ENCODE measurements around the gene UGP2. TPM values are rescaled to one million over a fixed set of nuclear protein-coding genes. Genes with fewer than 3 reads are reported as not detected.
"Not testable (repeated sequence)": the region's sequence is repeated elsewhere in the genome, so short reads cannot be mapped to it uniquely, and the experiment has no call there.

The UGP2 gene
- total RNA-seq, 1 donor from 2014 or later, result 314 TPM

DNA sequence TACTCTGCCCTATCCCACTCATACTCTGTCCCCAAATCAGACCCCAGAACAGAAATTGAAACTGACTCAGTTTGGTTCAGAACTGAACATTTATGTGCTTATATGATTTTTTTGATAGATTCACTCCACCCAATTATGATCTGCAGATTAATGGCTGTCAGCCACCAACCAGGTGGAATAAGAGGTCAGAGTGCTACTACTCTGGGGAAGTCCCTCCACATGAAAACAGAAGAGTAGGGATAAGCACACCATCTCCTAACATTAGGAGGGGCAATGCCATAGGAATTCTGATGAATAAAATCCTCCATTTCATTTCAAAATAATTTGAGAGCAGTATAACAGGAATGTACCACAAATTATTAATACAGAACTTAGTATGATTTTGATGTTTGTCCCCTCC lies 36.3 kb upstream of the UGP2 start:
- Mint-ChIP-seq H3K4me1 (ENCODE audit: low read depth, unreplicated experiment) (no peaks in the 10 kb centered on the region), H3K27ac (ENCODE audit: unreplicated experiment) (no peak overlapping the region), H3K9me3 (ENCODE audit: unreplicated experiment) (peaks cover 9% of the 10 kb centered on the region)

DNA sequence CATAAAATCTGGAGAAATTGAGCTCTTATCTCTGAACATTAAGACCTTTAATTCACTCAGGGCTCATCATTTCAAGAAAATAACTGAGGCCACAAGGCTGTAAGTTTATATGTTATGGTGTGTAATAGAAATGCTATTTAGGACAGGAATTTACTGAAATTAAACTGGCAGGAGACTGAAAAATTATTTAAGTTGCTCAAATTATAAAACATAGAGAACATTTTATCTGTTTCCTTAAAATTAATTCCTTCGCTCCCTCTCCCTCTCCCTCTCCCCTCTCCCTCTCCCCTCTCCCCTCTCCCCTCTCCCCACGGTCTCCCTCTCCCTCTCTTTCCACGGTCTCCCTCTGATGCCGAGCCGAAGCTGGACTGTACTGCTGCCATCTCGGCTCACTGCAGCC lies 33.7 kb upstream of the UGP2 start:
- not testable (repeated sequence) for H3K27me3 Mint-ChIP-seq (ENCODE audit: low read depth, unreplicated experiment); H3K4me3 ChIP-seq (ENCODE audit: insufficient read depth, low read depth, low read length); FAIRE-seq; H3K4me3 Mint-ChIP-seq (ENCODE audit: unreplicated experiment); H3K36me3 ChIP-seq (ENCODE audit: insufficient read depth, low read length); DNase-seq (ENCODE audit: low read depth); H3K9me3 ChIP-seq (ENCODE audit: insufficient read depth, low read depth, low read length); H3K9me3 Mint-ChIP-seq (ENCODE audit: unreplicated experiment); H4K20me1 ChIP-seq (ENCODE audit: insufficient read depth, low read length); H3K79me2 ChIP-seq (ENCODE audit: insufficient read depth, low read length); H3K27ac ChIP-seq (ENCODE audit: low read depth, low read length); H3K4me1 ChIP-seq (ENCODE audit: insufficient read depth, low read length); H3K4me1 Mint-ChIP-seq (ENCODE audit: low read depth, unreplicated experiment); H3K27ac Mint-ChIP-seq (ENCODE audit: unreplicated experiment); H3K9ac ChIP-seq (ENCODE audit: low read length); H3K4me2 ChIP-seq (ENCODE audit: low read length); H3K27me3 ChIP-seq (ENCODE audit: insufficient read depth, low read length); H2AFZ ChIP-seq (ENCODE audit: low read depth, low read length)
- peaks cover 14% of the 10 kb centered on the region for H3K36me3 Mint-ChIP-seq (ENCODE audit: low read depth, unreplicated experiment)

More for the DNA sequence above, 36.3 kb upstream of the UGP2 start:
- FAIRE-seq, result no peak
- Histone ChIP-seq H3K36me3 (ENCODE audit: insufficient read depth, low read length) (no peaks in the 10 kb centered on the region), H3K9me3 (ENCODE audit: insufficient read depth, low read depth, low read length) (no peaks in the 10 kb centered on the region), H3K9ac (ENCODE audit: low read length) (no peak overlapping the region), H3K4me3 (ENCODE audit: insufficient read depth, low read depth, low read length) (no peak overlapping the region), H2AFZ (ENCODE audit: low read depth, low read length) (no peak overlapping the region), H3K27ac (ENCODE audit: low read depth, low read length) (no peak overlapping the region), H3K4me1 (ENCODE audit: insufficient read depth, low read length) (no peaks in the 10 kb centered on the region), H3K79me2 (ENCODE audit: insufficient read depth, low read length) (no peaks in the 10 kb centered on the region), H3K4me2 (ENCODE audit: low read length) (no peak overlapping the region), H3K27me3 (ENCODE audit: insufficient read depth, low read length) (no peaks in the 10 kb centered on the region), H4K20me1 (ENCODE audit: insufficient read depth, low read length) (no peaks in the 10 kb centered on the region)
- Mint-ChIP-seq H3K36me3 (ENCODE audit: low read depth, unreplicated experiment) (peaks cover 6% of the 10 kb centered on the region), H3K27me3 (ENCODE audit: low read depth, unreplicated experiment) (no peaks in the 10 kb centered on the region), H3K4me3 (ENCODE audit: unreplicated experiment) (no peak overlapping the region)
- TF ChIP-seq EZH2 (IDR thresholded peaks at IDR 0.05; ENCODE audit: insufficient read depth, low read length), result no peak
- TF ChIP-seq, protein P1, sequence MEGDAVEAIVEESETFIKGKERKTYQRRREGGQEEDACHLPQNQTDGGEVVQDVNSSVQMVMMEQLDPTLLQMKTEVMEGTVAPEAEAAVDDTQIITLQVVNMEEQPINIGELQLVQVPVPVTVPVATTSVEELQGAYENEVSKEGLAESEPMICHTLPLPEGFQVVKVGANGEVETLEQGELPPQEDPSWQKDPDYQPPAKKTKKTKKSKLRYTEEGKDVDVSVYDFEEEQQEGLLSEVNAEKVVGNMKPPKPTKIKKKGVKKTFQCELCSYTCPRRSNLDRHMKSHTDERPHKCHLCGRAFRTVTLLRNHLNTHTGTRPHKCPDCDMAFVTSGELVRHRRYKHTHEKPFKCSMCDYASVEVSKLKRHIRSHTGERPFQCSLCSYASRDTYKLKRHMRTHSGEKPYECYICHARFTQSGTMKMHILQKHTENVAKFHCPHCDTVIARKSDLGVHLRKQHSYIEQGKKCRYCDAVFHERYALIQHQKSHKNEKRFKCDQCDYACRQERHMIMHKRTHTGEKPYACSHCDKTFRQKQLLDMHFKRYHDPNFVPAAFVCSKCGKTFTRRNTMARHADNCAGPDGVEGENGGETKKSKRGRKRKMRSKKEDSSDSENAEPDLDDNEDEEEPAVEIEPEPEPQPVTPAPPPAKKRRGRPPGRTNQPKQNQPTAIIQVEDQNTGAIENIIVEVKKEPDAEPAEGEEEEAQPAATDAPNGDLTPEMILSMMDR (IDR thresholded peaks at IDR 0.05; ENCODE audit: insufficient read depth, low read depth, low read length), result no peak
- DNase-seq (ENCODE audit: low read depth), result no peak

DNA sequence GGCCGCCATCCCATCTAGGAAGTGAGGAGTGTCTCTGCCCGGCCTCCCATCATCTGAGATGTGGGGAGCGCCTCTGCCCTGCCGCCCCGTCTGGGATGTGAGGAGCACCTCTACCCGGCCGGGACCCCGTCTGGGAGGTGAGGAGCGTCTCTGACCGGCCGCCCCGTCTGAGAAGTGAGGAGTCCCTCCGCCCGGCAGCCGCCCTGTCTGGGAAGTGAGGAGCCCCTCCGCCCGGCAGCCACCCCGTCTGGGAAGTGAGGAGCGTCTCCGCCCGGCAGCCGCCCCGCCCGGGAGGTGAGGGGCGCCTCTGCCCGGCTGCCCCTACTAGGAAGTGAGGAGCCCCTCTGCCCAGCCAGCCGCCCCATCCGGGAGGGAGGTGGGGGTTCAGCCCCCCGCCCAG lies 32.8 kb upstream of the UGP2 start:
- not testable (repeated sequence) for H3K9me3 ChIP-seq (ENCODE audit: insufficient read depth, low read depth, low read length); H3K36me3 ChIP-seq (ENCODE audit: insufficient read depth, low read length); H3K4me1 Mint-ChIP-seq (ENCODE audit: low read depth, unreplicated experiment); H3K27ac ChIP-seq (ENCODE audit: low read depth, low read length); H3K27me3 ChIP-seq (ENCODE audit: insufficient read depth, low read length); H3K4me3 ChIP-seq (ENCODE audit: insufficient read depth, low read depth, low read length); H3K9me3 Mint-ChIP-seq (ENCODE audit: unreplicated experiment); H3K27ac Mint-ChIP-seq (ENCODE audit: unreplicated experiment); H3K4me2 ChIP-seq (ENCODE audit: low read length); H3K79me2 ChIP-seq (ENCODE audit: insufficient read depth, low read length); H4K20me1 ChIP-seq (ENCODE audit: insufficient read depth, low read length); H3K4me3 Mint-ChIP-seq (ENCODE audit: unreplicated experiment); FAIRE-seq; H2AFZ ChIP-seq (ENCODE audit: low read depth, low read length); H3K27me3 Mint-ChIP-seq (ENCODE audit: low read depth, unreplicated experiment); H3K9ac ChIP-seq (ENCODE audit: low read length); DNase-seq (ENCODE audit: low read depth); H3K4me1 ChIP-seq (ENCODE audit: insufficient read depth, low read length)
- H3K36me3 Mint-ChIP-seq (ENCODE audit: low read depth, unreplicated experiment), result peaks cover 14% of the 10 kb centered on the region

DNA sequence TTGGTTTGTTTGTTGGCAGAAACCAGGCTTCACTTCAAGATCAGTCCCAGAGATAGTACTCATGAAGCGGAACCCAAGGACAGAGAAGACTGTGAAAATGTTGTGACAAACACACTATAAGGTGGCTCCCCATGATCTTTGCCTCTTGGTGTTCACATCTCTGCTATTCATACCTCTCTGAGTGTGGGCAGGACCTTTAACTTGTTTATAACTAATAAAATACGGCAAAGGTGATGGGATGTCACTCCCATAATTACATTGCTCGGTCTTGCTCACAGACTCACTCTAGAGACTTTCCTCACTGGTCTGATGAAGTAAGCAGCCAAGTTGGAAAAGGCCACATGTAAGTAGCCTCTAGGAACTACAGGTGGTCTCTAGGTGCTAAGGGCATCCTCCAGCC lies 30.6 kb upstream of the UGP2 start:
- Histone ChIP-seq H3K4me2 (ENCODE audit: low read length) (no peak overlapping the region), H3K4me1 (ENCODE audit: insufficient read depth, low read length) (no peaks in the 10 kb centered on the region), H3K9me3 (ENCODE audit: insufficient read depth, low read depth, low read length) (no peaks in the 10 kb centered on the region), H3K9ac (ENCODE audit: low read length) (no peak overlapping the region), H3K27ac (ENCODE audit: low read depth, low read length) (no peak overlapping the region), H3K27me3 (ENCODE audit: insufficient read depth, low read length) (no peaks in the 10 kb centered on the region), H3K36me3 (ENCODE audit: insufficient read depth, low read length) (no peaks in the 10 kb centered on the region), H2AFZ (ENCODE audit: low read depth, low read length) (no peak overlapping the region), H3K79me2 (ENCODE audit: insufficient read depth, low read length) (no peaks in the 10 kb centered on the region), H4K20me1 (ENCODE audit: insufficient read depth, low read length) (no peaks in the 10 kb centered on the region), H3K4me3 (ENCODE audit: insufficient read depth, low read depth, low read length) (no peak overlapping the region)
- H3K27ac Mint-ChIP-seq (ENCODE audit: unreplicated experiment), result no peak overlapping the region
- no peaks in the 10 kb centered on the region for H3K27me3 Mint-ChIP-seq (ENCODE audit: low read depth, unreplicated experiment)
- TF ChIP-seq, protein P1 (IDR thresholded peaks at IDR 0.05; ENCODE audit: insufficient read depth, low read depth, low read length), result no peak
- H3K4me1 Mint-ChIP-seq (ENCODE audit: low read depth, unreplicated experiment), result peaks cover 13% of the 10 kb centered on the region
- no peak overlapping the region for H3K4me3 Mint-ChIP-seq (ENCODE audit: unreplicated experiment)
- H3K36me3 Mint-ChIP-seq (ENCODE audit: low read depth, unreplicated experiment), result peaks cover 14% of the 10 kb centered on the region
- no peak for DNase-seq (ENCODE audit: low read depth)
- peaks cover 5% of the 10 kb centered on the region for H3K9me3 Mint-ChIP-seq (ENCODE audit: unreplicated experiment)
- FAIRE-seq, result no peak

DNA sequence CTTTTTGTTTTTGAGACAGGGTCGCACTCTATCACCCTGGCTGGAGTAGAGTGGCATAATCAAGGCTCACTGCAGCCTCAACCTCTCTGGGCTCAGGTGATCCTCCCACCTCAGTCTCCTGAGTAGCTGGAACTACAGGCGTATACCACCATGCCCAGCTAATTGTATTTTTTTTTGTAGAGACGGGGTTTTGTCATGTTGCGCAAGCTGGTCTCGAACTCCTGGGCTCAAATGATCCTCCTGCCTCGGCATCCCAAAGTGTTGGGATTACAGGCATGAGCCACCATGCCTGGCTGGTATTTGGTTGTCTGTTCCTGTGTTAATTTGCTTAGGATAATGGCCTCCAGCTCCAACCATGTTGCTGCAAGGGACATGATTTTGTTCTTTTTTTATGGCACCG lies 29.8 kb upstream of the UGP2 start:
- Mint-ChIP-seq H3K27ac (ENCODE audit: unreplicated experiment) (peak overlapping the region; percentile 12), H3K36me3 (ENCODE audit: low read depth, unreplicated experiment) (peaks cover 12% of the 10 kb centered on the region), H3K4me1 (ENCODE audit: low read depth, unreplicated experiment) (peaks cover 20% of the 10 kb centered on the region)
- H3K36me3 ChIP-seq (ENCODE audit: insufficient read depth, low read length); H3K4me3 Mint-ChIP-seq (ENCODE audit: unreplicated experiment); H3K27me3 Mint-ChIP-seq (ENCODE audit: low read depth, unreplicated experiment); H3K9me3 ChIP-seq (ENCODE audit: insufficient read depth, low read depth, low read length); H3K27me3 ChIP-seq (ENCODE audit: insufficient read depth, low read length); H3K79me2 ChIP-seq (ENCODE audit: insufficient read depth, low read length); FAIRE-seq; DNase-seq (ENCODE audit: low read depth); H4K20me1 ChIP-seq (ENCODE audit: insufficient read depth, low read length); H3K4me1 ChIP-seq (ENCODE audit: insufficient read depth, low read length); H3K27ac ChIP-seq (ENCODE audit: low read depth, low read length); H3K4me3 ChIP-seq (ENCODE audit: insufficient read depth, low read depth, low read length); H3K9me3 Mint-ChIP-seq (ENCODE audit: unreplicated experiment); H3K4me2 ChIP-seq (ENCODE audit: low read length); H3K9ac ChIP-seq (ENCODE audit: low read length); H2AFZ ChIP-seq (ENCODE audit: low read depth, low read length): not testable (repeated sequence)
